Measurements from ENCODE around the gene AVPR1B.

AVPR1B gene

GRCh38 chr1:206117151-206117948 is at the start of gene AVPR1B:
TSS of gene AVPR1B (minus strand) at chr1:206117388. CDS start at chr1:206116890, 498 bp downstream.
- DNase-seq (ENCODE audit: low read depth): no peak
- no peak within 1 kb of the TSS for H3K4me3 ChIP-seq (ENCODE audit: low read depth, low read length)

GRCh38 chr1:206145771-206146290 is 28.6 kb upstream of the AVPR1B start:
- no peak for DNase-seq (ENCODE audit: low read depth)
- no peak overlapping the region for H3K4me3 ChIP-seq (ENCODE audit: low read depth, low read length)
- TF ChIP-seq CTCF (IDR thresholded peaks at IDR 0.05; ENCODE audit: low read depth, low read length, missing control alignments): no peak

More at GRCh38 chr1:206117151-206117948, at the start of gene AVPR1B:
- TF ChIP-seq CTCF (IDR thresholded peaks at IDR 0.05; ENCODE audit: low read depth, low read length, missing control alignments): no peak

- no peak for DNase-seq (ENCODE audit: low read depth)
- H3K4me3 ChIP-seq (ENCODE audit: low read depth, low read length): no peak overlapping the region
- no peak for TF ChIP-seq CTCF (IDR thresholded peaks at IDR 0.05; ENCODE audit: low read depth, low read length, missing control alignments)
Measured at GRCh38 chr1:206144605-206145004, 27.4 kb upstream of the AVPR1B start.

GRCh38 chr1:206143537-206144172 is 26.5 kb upstream of the AVPR1B start:
- no peak for DNase-seq (ENCODE audit: low read depth)
- no peak for TF ChIP-seq CTCF (IDR thresholded peaks at IDR 0.05; ENCODE audit: low read depth, low read length, missing control alignments)
- H3K4me3 ChIP-seq (ENCODE audit: low read depth, low read length): no peak overlapping the region

- no peak for TF ChIP-seq CTCF (IDR thresholded peaks at IDR 0.05; ENCODE audit: low read depth, low read length, missing control alignments)
- no peak overlapping the region for H3K4me3 ChIP-seq (ENCODE audit: low read depth, low read length)
- no peak for DNase-seq (ENCODE audit: low read depth)
Measured at GRCh38 chr1:206142770-206143169, 25.6 kb upstream of the AVPR1B start.

GRCh38 chr1:206142011-206142410 is 24.8 kb upstream of the AVPR1B start:
- no peak for TF ChIP-seq CTCF (IDR thresholded peaks at IDR 0.05; ENCODE audit: low read depth, low read length, missing control alignments)
- DNase-seq (ENCODE audit: low read depth): no peak
- H3K4me3 ChIP-seq (ENCODE audit: low read depth, low read length): no peak overlapping the region
